ENCODE results near the gene MISP.

MISP gene

GRCh38 chr19:778910-779653, 28.2 kb downstream of the MISP start:
- DNase-seq, result peak; percentile 70

- peak; percentile 23 for DNase-seq
Measured at GRCh38 chr19:780935-781334, 30.0 kb downstream of the MISP start.

- peak; percentile 16 for DNase-seq
Measured at GRCh38 chr19:781800-782184, 30.9 kb downstream of the MISP start.

- peak; percentile 41 for DNase-seq
Measured at GRCh38 chr19:782185-782877, 31.4 kb downstream of the MISP start.

GRCh38 chr19:782878-783668, 32.2 kb downstream of the MISP start:
- DNase-seq, result peak; percentile 13

- peak; percentile 16 for DNase-seq
Measured at GRCh38 chr19:784541-784940, 33.6 kb downstream of the MISP start.

GRCh38 chr19:787536-787935, 36.6 kb downstream of the MISP start:
- DNase-seq, result peak; percentile 10

- peak; percentile 28 for DNase-seq
Measured at GRCh38 chr19:788686-788982, 37.7 kb downstream of the MISP start.

GRCh38 chr19:788983-789700, 38.2 kb downstream of the MISP start:
- peak; percentile 77 for DNase-seq

- no peak for DNase-seq
Measured at GRCh38 chr19:789701-790060, 38.8 kb downstream of the MISP start.

- DNase-seq, result peak; percentile 18
Measured at GRCh38 chr19:791007-791566, 40.2 kb downstream of the MISP start.

GRCh38 chr19:791567-792305, 40.8 kb downstream of the MISP start:
- peak; percentile 47 for DNase-seq

- DNase-seq, result peak; percentile 29
Measured at GRCh38 chr19:792306-792885, 41.5 kb downstream of the MISP start.

- peak; percentile 30 for DNase-seq
Measured at GRCh38 chr19:793806-794205, 42.9 kb downstream of the MISP start.

- peak; percentile 58 for DNase-seq
Measured at GRCh38 chr19:795073-795611, 44.2 kb downstream of the MISP start.

- peak; percentile 45 for DNase-seq
Measured at GRCh38 chr19:795691-796581, 45.0 kb downstream of the MISP start.

GRCh38 chr19:796692-797527, 46.0 kb downstream of the MISP start, which contains the start of gene PTBP1:
PTBP1 (plus strand) TSS chr19:797452; CDS start chr19:797498, 46 bp downstream.
- peak; percentile 100 for DNase-seq

GRCh38 chr19:797528-798414, 46.9 kb downstream of the MISP start:
- peak; percentile 91 for DNase-seq
